Activated naive CD8-positive, alpha-beta T cell treated with anti-CD3 and anti-CD28 coated beads, Interleukin-2, amount 50 U/mL, for 16 hours (primary cell): ENCODE measurements around the gene KCNK4.

ENCODE experiments used
- DNase-seq: peaks from one replicate; pipeline ENCODE4 v3.0.0-alpha.2; 2020; ENCODE audit warnings: low read depth, low spot score

The KCNK4 gene

DNA sequence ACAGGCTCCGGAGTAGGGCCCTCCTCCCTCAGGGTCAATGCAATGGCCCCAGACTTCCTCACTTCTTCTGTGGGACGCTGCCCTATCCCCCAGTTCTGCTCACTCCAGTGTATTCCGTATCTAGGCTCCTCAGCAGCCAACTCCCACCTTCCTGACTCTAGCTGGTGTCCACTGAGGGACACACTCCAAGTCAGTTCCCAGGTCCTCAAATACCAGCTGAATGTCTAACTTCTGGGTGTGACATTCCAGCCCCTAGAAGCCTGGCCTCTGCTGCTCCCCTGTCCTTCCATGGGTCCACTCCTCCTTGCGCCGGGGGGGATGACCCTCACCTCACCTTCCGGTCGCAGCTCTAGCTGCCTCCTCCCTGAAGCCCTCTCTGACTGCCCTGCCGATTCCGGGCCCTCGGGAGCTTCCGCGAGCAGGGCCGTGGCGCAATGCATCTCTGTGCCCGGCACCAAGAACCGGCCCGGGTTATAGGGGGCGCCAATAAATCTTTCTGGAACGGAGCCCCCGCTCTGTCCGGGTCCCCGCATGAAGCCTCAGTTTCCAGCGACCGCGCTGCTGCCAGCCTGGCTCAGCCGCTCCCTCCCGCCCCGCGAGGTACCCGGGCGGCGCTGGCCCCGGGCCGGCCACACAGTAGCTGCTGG lies 22.1 kb upstream of the KCNK4 start:
- no peak for DNase-seq

DNA sequence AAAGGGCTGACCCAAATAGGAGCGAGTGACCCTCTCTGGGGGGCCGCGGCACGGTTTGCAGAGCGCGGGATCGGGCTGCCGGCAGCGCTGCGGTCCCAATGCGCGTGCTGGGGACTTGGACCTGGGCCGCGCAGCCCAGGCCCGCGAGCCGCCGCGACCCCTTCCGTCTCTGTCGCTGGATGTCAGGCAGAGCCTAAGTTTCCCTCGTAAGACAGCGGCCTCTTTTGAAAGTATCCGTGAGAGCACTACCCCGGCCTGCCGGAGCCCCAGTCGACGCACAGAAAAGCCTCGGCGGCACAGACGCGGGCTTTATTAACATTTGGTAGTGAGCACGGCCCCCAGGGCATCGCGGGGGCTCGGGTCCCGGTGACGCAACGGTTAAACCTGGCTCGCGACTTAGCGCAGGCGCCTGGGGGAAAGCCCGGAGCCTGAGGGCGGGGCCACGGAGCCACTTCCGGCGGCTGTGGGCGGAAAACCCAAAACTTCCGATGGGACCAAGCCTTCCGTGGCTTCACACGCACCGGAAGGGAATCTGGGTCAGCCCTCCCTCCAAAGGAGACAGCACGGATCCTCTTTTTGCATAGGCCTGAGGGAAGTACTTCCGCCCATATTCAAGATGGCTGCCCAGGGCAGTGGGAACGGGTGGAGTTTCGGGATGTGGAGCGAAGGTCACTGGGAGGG lies 21.4 kb upstream of the KCNK4 start:
- DNase-seq: peak; percentile 95

DNA sequence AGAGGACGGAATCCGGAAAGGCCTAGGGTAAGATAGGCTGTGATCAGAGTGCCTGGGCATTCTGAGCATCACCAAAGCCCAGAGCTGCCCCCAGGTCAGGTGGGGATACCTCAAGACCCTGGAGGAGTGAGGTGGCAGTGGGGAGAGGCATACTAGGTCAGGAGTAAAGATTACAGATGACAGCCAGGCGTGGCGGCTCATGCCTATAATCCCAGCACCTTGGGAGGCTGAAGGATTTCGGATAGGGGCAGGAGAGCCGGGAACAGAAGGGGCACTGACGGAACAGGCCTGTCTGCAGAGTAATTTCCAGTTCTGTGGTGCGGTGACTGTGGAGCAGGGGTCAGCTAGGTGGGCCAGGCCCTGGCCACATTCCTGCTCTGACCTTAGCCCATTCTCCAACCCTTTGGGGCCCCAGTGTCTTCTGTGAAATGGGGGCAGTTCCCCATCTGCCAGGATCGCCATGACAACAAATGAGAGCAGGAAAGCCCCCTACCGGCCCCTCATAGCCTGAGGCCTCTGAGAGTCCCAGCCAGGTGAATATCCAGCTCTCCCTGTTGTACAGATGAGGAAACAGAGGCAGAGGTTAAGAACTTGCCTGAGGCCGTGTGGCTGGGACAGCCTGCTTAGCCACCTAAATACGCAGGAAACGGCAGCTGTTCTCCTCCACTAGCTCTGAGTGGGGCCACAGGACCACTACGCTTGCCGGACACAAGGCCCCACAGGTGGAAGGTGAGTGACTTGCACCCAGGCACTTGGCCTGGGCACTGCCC lies 15.9 kb upstream of the KCNK4 start:
- no peak for DNase-seq

DNA sequence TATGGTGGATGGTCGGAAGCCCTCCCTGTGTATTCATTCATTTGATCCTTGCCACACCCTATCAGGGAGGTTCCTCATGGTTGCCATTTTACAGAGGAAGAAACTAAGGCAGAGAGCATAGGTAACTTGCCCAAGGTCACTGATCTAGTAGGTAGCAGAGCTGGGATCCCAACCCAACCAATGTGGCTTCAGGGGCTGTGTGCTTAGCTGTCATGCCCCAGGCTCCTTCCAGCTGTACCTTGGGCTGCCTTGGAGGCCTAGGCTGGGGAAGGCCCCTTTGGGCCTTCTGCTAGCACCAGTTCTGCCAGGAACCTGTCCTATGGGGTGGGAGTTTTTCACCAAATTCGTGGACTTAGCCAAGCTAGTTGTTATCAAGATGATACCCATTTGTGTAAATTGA lies 15.3 kb upstream of the KCNK4 start:
- DNase-seq: no peak

DNA sequence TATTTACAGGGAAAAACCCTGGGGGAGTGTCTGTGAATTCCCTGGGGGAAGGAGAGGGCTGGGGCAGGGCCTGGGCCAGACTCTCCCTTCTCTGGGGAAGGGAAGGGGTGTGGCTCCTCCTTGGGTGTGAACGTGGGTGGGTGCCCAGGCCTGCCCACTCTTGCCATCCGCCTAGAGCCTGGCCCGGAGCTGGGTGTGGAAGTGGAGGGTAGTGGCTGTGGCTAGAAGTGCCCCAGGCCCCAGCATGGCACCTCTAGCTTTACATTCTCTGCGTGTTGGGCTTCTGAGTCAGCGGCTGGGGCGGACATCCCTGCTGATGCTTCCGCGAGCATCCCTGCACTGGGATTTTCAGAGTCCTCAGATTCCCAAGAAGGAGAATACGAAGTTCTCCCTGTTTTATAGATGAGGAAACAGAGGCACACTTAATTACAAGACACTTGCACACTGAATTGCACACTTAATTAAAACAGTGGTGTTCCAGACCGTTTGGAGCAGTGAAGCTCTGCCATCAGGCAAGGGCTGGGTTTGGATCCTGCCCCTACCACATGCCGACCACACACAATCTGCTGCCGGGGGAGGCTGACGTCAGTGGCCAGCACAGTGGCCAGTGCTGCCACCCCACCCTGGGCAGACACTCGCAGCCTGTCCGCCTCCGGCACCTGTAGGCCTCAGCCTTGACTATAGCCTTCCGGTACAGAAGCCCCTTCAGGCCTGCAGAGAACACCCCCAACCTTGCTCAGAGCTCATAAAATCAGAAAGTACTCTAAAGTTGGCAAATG lies 14.3 kb upstream of the KCNK4 start:
- no peak for DNase-seq

DNA sequence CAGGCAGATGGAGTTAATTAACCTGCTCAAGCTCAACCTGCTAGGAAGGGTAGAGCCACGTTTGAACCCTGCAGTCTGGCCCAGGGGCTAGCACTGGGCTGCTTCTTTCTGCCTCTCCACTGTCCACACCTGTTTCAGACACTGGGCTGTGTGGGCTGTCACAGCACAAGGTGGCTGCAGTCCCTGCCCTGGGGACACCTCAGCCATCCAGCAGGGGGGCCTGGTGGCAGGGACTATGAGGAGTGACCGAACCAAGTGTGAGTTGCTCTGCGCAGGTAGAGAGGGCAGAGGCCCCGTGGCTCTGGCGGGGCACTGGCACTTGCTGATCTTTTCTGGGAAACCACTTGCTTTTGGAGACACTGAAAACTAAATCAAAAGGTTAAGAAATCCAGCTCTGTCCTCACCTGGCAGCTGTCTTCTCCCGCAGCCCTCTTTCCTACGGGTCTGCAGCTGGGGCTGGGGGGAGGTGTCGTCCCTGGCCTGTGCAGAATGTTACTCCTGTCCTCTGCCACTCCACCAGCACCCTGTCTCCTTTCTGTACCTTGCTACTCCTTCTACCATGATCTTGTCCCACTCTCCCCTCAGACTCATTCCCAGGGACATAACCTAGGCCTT lies 12.4 kb upstream of the KCNK4 start:
- DNase-seq: no peak

DNA sequence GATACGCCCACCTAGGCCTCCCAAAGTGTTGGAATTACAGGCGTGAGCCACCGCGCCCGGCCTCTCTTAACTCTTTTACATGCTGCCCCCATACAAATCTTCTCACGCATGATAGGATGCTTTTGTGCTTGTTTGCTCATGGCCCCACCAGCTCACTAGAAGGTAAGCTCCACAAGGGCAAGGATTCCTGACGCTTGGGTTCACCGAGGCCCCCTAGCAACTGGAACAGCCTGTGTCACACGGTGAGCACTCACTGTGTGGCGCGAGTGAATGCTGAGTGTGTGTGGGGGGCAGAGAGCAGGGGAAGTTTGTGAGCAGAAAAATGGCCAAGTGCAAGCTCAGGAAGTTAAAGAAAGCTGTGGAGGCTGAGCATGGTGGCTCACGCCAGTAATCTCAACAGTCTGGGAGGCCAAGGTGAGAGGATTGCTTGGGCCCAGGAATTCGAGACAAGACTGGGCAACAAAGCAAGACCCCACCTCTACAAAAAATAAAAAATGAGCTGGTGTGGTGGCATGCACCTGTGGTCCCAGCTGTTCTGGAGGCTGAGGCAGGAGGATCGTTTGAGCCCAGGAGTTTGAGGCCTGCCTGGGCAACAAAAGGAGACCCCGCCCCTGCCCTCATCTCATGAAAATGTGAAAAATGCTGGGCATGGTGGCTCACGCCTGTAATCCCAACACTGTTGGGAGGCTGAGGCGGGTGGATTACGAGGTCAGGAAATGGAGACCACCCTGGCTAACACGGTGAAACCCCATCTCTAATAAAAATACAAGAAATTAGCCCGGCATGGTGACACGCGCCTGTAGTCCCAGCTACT lies 8.9 kb upstream of the KCNK4 start:
- DNase-seq: no peak

DNA sequence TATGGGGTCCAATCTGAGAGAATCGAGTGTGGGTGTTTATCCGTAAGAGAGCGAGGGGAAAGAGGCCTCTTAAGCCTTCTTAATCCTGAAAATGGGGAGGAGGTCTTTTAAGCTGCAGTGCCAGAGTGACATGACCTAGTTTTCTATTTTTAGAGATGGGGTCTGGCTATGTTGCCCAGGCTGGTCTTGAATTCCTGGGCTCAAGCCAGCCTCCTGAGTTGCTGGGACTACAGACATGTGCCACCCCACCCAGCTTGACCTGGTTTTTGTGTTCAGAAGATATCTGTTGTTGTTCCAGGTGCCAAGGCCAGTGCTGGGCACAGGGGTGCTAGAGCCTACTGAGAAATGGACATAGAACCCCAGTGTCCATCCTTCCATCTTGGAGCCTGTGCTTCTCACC lies 8.0 kb upstream of the KCNK4 start:
- no peak for DNase-seq

DNA sequence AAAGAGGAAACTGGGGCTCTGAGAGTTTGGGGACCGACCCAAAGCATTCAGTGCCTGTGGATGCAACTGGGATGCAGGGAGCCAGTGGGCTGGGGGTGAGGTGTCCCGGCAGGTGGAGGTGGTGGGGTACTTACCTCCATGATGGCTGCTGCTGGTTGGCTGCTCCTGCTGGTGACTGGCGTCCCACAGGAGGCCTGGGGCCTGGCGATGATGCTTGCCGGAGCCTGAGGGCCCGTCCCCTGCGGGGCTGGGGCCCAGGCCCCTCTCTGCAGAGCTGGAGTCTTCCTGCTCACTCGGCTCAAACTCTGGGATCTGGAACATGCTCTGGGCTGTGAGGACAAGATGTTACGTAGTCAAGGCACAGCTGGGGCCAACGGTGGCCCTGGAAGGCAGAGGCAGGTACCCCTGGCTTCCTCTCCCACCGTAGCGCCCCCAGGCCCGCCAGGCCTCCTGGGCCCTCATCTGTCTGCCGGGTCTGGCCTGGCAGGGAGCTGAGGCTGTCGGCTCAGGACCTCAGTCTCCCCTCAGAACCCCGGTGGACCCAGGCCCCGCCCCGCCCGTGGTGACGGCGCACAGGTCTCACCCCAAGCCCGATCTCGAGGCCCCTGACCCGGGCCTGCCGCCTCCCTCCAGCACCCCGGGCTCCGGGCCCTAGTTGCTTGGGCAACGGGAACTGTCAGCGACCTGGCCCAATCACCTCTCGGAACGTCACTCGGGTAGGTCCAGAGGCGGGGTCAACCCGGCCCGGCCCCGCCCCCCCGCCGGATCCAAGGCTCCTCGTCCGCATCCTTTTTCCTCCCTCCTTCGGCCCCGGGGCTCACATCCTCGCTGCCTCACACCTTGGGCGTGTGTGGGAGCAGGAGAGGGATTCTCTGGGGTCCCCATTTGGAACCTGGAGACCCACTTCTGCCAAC lies 6.8 kb upstream of the KCNK4 start, which contains the start of gene BAD:
Gene BAD, minus strand, starts transcription at position 618 of the 914 bp plus-strand sequence. Its CDS starts 297 bp downstream, at position 321.
- DNase-seq: peak; percentile 79

DNA sequence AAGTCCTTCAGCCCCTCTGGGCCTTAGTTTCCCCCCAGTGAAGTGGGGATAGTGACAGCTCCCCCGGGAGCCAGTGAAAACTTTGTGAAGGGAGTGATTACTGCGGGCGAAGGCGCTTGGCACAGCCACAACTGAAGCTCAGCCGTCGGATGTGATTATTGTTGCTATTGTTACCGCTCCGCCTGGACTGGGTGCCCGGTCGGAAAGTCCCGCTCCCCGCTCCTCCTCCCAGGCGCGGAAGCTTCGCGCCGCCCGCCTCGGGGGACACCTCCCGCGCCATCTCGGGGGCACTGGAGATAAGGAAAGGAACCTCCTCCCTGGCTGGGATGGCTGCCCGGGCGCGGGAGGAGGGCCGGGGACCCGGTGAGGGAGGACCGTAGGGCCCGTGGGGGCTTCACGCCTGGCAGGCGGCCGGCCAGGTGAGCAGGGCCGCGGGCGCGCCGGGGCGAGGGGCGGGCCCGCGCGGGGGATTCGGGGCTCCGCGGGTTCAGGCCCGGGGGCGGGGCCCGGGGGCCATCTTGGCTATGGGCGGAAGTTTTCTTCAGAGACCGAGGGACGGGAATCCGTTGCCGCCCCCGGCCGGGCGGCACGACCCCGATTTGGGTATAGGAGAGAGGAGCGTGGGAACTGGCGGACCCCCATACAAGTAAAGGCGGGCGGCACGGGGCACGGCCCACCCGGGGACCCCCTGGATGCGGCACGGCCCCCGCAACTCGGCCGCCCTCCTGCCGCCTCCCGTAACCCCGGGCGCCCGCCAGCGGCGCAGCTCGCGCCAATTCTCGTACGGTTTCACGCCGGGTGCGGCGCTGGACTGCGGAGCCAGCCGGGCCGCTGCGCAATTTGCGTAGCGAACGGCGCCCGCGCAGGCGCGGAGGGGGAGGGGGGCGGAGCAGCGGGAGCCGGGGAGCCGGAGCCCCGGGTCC lies 5.9 kb upstream of the KCNK4 start, which contains the start of gene GPR137:
Gene GPR137, plus strand, starts transcription at position 887 of the 923 bp plus-strand sequence. CDS start 677 bp downstream, outside the sequence.
- peak; percentile 75 for DNase-seq

DNA sequence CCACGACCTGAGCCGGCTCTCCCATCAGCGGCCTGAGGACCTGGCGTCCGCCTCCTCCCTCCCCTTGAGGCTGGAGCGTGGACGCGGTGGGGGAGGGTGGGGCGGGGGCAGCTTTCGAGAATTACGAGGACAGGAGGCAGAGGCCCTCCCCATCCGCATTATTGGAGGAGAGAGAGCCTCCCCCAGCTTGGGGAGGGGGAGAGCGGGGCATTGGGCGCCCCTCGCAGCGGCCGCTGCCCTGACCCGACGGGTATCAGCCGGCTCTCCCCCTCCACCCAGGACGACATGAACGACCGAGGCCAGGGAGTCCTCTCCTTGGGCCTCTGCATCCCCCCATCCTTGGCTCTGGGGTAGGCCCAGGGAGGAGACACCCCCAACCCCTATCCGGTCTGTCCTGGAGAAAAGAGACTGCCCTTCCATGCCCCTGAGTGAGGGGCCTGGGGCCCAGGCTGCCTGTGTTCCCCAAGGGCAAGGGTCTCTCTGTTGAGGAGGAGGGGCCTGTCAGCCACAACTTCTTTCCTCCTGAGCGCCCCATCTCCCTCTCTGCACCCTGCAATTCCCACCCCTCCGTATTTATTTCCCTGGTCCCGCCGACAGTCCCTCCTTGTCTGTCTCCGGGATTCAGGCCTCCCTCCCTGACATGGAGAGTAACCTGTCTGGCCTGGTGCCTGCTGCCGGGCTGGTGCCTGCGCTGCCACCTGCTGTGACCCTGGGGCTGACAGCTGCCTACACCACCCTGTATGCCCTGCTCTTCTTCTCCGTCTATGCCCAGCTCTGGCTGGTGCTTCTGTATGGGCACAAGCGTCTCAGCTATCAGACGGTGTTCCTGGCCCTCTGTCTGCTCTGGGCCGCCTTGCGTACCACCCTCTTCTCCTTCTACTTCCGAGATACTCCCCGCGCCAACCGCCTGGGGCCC lies 5.0 kb upstream of the KCNK4 start:
- no peak for DNase-seq

DNA sequence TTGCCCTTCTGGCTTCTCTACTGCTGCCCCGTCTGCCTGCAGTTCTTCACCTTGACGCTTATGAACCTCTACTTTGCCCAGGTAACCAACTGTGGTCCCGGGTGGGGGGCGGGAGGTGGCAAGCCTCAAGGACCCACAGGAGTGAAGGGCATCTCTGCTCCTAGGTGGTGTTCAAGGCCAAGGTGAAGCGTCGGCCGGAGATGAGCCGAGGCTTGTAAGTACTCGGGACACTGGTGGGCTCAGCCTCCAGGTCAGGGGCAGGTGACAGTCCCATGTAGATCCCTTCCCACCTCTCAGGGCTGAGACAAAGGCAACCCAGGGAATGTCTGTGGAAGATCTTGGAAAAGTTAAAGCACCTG lies 4.3 kb upstream of the KCNK4 start:
- no peak for DNase-seq

DNA sequence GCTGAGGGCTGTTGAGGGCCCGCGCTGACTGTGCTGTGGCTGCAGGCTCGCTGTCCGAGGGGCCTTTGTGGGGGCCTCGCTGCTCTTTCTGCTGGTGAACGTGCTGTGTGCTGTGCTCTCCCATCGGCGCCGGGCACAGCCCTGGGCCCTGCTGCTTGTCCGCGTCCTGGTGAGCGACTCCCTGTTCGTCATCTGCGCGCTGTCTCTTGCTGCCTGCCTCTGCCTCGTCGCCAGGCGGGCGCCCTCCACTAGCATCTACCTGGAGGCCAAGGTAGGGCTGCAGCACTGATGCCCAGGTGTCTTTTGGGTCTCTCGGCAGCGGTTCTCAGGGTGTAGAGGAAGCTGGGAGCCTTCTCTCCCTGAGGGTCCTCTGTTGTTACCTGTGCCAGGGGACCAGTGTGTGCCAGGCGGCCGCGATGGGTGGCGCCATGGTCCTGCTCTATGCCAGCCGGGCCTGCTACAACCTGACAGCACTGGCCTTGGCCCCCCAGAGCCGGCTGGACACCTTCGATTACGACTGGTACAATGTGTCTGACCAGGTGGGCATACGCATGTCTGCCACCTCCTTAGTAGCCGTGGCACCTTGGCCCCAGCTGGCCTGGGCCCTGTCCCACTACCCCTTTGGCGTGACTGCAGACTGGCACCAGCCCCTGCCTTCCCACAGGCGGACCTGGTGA lies 3.3 kb upstream of the KCNK4 start:
- DNase-seq: no peak

DNA sequence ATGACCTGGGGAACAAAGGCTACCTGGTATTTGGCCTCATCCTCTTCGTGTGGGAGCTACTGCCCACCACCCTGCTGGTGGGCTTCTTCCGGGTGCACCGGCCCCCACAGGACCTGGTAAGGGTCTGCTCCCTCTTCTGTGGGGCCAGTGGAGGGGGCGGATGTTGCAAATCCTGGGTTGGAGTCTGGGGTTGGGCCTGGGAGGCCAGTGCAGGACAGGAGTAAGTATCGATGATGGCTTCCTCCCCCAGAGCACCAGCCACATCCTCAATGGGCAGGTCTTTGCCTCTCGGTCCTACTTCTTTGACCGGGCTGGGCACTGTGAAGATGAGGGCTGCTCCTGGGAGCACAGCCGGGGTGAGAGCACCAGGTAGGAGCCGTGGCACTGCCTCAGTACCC lies 2.8 kb upstream of the KCNK4 start:
- no peak for DNase-seq

DNA sequence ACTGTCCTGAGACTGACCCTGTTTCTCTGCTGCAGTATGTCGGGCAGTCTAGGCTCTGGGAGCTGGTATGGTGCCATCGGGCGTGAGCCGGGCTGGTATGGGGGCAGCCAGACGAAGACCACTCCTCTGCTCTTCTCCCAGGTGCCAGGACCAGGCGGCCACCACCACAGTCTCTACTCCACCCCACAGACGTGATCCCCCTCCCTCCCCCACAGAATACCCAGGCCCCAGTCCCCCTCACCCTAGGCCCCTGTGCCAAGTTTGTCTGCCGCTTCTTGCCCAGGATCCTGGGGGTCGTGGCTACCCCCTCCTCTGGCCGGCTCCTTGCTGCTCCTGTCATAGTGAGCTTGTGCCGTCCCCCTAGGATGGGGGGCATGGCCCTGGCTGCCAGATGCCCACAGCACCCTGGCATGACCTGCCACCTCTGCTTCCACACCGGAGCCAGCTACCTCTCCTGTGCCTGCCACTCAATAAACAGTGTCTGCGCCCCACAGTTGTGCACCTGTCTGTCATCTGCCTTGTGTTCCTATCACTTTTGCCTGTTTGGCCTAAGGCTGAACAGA lies 2.0 kb upstream of the KCNK4 start:
- no peak for DNase-seq
